Stomach smooth muscle (tissue), 2 donors: ENCODE measurements around the gene KCNJ12.
"Not testable (repeated sequence)": the region's sequence is repeated elsewhere in the genome, so short reads cannot be mapped to it uniquely, and the experiment has no call there.

Experiments
- H3K27ac ChIP-seq: one replicate; pipeline ENCODE4 v1.7.0; 2013; ENCODE audit warnings: mild to moderate bottlenecking, low read length, inconsistent platforms
- H3K27me3 ChIP-seq, 2 donors: one replicate each; pipeline ENCODE4 v1.7.0; 2013; ENCODE audit warnings: low read length in 2 of 2; ENCODE audit not compliant: insufficient read depth in 2 of 2, control insufficient read depth in 1 of 2
- H3K36me3 ChIP-seq, 2 donors: one replicate each; pipeline ENCODE4 v1.7.0; 2013; ENCODE audit warnings: low read length in 2 of 2; ENCODE audit not compliant: control insufficient read depth in 2 of 2, insufficient read depth in 2 of 2
- H3K4me1 ChIP-seq: one replicate; pipeline ENCODE4 v1.7.0; 2013; ENCODE audit warnings: low read length; ENCODE audit not compliant: control insufficient read depth, insufficient read depth
- H3K4me3 ChIP-seq, 2 donors: one replicate each; pipeline ENCODE4 v1.7.0; 2013; ENCODE audit warnings: low read length in 2 of 2
- H3K9ac ChIP-seq, 2 donors: one replicate each; pipeline ENCODE4 v1.7.0; 2013; ENCODE audit warnings: low read length in 2 of 2, mild to moderate bottlenecking in 1 of 2
- H3K9me3 ChIP-seq, 2 donors: one replicate each; pipeline ENCODE4 v1.7.0; 2013; ENCODE audit warnings: low read length in 2 of 2; ENCODE audit not compliant: control insufficient read depth in 2 of 2
- donor health status: healthy.
- donor health status: Pancreatic carcinoma.

The KCNJ12 gene

DNA sequence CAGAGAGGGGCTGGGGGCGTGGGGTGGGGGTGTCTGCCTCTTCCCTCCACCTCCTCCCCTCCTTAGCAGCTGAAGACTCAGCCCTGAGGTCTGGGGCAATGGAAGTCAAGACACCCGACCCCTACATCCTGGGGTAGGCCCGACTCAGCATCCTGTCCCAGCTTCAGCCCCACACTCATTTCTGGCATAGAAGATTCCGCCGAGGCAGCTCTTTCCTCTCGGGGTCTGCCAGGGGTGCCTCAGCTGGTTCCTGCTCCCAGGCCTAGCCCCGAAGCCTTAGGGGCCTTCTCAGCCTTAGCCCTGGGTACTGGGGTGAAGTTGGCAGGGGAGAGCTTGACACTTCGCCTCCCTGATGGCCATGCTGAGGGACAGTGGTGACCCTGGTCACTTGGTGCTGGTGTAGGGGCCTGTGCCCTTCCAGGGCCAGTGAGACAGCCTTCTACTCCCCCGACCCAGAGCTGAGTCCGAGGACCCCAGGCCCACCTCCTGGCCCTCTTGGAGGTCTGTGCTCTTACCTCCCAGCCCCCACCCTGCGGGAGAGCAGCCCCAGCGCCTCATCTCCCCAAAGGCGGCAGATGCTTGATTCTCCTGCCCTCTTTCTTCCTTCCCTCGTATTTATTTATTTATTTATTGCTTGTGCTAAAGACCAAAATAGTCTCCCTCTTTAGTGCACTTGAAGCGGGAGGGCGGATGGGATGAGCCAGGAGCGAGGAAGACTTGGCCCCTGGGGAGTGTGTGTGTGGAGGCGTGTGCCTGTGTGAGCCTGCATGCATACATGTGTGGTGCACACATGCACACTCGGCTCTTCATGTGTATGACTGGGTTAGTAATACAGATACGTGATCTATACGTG is 42.5 kb downstream of the KCNJ12 start:
- H3K27ac ChIP-seq = no peak overlapping the region
- no peak overlapping the region for H3K4me3 ChIP-seq
- no peaks in the 10 kb centered on the region for H3K9me3 ChIP-seq
- H3K36me3 ChIP-seq = no peaks in the 10 kb centered on the region
- H3K9ac ChIP-seq = no peak overlapping the region
- no peaks in the 10 kb centered on the region for H3K27me3 ChIP-seq
- H3K4me1 ChIP-seq = peaks cover 2% of the 10 kb centered on the region

DNA sequence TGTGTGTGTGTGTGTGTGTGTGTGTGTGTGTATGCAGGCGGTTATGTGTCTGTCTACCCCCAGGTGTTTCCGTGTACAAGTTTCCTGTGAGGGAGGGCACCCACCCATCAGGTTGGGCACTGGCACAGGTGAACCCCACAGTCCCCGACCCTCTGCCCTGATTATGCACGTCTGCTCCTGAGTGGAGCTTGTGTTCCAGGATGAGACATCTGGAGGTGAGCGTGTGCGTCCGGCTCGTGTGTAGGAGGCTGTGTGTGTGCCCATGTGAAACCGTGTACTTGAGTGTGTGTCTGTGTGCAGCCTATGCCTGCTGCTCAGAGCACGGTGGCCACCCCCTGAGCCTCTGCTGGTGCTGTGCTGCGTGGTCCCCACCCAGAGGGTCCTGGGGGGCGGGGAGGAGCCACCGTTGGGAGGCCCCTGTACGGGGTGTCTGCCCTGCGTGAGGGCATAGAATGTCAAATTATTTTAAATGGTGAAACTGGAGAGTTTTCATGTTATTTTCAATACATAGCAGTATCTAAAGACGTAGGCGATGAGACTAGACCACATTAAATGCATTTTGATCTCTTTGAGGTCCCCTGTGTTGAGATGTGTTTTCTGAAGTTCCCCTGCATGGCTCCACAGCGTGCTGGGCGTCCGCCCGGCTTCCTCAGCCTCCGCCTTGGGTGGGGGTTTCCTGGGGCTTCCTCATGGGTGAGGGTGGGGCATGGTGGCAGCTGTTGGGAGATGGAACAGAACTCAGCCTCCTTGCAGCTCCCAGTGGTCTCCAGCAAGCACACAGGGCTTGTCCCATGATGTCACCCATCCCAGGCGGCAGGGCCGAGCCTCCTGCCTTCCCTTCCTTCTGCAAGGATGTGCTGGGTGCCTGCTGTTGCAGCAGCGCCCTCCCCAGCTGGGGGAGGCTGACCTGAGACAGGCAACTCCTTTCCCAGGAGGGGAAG is 43.4 kb downstream of the KCNJ12 start:
- Histone ChIP-seq H3K27me3 (no peaks in the 10 kb centered on the region), H3K4me1 (peaks cover 2% of the 10 kb centered on the region), H3K9me3 (no peaks in the 10 kb centered on the region), H3K4me3 (no peak overlapping the region), H3K9ac (no peak overlapping the region), H3K27ac (no peak overlapping the region), H3K36me3 (no peaks in the 10 kb centered on the region)

DNA sequence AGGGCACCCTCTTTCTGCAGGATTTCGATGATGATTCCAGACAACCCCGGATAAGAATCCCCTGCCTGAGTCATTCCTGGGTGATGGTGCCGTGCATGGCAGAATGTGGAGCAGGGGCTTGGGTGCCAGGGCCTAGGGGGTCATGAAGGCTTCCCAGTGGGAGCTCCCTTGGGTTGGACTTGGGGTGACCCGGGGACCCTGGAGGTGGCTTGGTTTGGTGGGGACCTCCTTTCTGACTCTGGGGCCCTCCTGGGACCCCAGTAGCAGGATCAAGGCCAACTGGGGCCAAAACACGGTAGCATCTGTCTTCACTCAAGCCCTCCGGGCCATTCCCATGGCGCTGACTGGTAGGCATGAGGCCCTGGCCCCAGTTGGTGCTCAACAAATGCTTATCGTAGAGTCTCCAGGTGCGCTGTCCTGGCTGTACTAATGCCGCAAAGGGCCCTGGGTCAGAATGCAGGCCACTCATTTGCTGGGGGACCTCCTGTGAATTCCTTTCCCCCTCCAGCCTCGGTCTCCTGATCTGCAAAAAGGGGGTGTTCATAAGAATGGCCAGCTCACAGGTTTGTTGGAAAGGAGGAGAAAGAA is 44.4 kb downstream of the KCNJ12 start:
- H3K9ac ChIP-seq, H3K27ac ChIP-seq, H3K4me1 ChIP-seq, H3K36me3 ChIP-seq, H3K9me3 ChIP-seq, H3K27me3 ChIP-seq, H3K4me3 ChIP-seq: not testable (repeated sequence)

DNA sequence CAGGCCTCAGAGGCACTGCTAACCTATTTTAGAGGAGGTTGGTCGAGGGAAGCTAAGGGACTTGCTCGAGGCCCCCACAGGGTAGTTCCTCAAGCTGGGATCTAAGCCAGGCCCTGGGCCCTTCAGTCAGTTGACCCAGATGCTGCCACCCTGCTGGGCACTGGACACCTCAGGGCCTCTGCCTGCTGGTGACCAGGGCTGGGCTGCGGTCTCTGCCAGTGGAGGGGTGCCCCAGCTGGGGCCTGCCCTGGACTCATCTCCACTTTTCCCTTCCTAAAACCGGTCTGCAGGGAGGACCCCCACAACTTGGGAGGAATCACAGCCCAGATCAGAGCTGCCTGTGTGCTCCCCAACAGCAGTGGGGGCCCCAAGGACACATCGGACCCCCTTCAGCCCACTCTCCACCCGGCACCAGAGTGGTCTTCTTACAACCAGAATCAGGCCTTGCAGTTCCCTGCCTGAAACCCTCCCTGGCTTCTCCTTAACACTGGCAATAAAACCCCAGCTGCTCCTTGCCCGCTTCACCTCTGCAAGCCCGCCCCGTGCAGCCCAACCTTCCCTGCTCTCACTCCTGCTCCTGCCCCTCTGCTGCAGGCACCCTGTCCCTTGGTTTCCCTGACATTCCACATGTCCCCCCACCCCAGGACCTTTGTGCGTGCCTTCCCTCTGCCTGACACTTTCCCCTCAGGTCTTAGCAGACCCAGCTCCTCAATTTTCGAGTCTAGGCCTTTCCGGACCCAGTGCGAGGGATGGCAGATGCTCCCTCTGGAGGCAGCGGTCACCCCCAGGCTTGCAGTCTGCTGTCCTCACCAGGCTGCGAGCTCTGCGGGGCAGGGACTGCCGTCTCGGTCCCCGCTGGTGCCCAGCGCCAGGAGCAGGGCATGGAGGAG is 45.5 kb downstream of the KCNJ12 start:
- H3K27me3 ChIP-seq, H3K27ac ChIP-seq, H3K4me1 ChIP-seq, H3K4me3 ChIP-seq, H3K9me3 ChIP-seq, H3K9ac ChIP-seq, H3K36me3 ChIP-seq: not testable (repeated sequence)

DNA sequence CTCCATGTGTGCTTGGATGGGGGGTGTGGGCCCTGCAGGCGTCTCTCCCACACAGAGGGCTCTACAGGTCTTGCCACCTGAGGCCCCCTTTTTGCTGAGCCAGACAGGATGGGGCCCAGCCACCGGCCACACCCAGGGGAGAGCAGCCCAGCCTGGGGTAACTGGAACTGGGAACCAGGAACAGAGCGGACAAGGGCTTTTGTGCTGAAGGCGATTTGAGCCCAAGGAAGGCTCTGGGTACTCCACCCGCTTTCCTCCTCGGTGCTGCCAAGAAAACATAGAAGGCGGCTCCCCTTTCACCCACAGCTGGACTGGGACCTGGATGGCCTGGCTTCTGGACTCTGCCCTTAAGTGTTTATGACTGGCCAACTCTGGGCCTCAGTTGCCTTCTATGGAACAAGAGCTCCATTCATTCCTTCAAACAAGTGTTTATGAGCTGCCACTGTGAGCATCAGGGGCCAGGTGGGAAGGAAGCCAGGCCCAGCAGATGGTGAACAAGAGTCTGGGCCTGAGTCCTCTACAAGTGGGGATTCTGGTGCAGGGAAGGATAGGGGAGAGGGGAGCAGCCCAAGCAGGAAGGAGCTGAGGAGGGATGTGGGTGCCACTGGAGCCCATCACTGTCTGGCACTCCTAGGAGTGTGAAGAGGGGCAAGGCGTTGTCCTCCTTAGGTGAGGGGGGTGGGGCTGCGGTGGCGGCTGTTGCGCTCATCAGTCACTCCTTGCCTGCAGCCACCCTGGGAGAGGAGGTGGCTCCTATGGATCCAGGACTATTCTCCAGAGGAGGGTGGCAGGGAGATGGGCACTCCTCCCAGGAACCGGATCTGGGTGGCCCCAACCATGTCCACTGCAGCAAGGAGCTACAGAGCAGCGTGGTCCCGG is 46.4 kb downstream of the KCNJ12 start:
- H3K36me3 ChIP-seq = not testable (repeated sequence)

DNA sequence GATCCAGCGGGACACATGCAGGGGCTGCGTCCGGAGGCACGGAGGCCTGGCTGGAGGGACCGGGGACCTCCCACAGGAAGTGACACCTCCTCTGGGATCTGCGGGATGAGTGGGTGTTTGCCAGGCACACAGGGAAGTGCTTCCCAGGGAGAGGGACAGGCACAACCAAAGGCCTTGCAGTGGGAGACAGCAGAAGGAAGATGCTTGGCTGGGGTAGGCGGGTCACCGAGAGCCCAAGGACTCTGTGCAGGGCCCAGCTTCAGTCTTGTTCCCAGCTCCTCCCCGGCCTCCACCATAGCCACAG is 47.0 kb downstream of the KCNJ12 start:
- not testable (repeated sequence) for H3K36me3 ChIP-seq, H3K4me1 ChIP-seq, H3K9ac ChIP-seq, H3K9me3 ChIP-seq, H3K27ac ChIP-seq, H3K4me3 ChIP-seq, H3K27me3 ChIP-seq

More for the DNA sequence above, 46.4 kb downstream of the KCNJ12 start:
- H3K27me3 ChIP-seq, H3K9ac ChIP-seq, H3K27ac ChIP-seq, H3K9me3 ChIP-seq, H3K4me1 ChIP-seq, H3K4me3 ChIP-seq: not testable (repeated sequence)

DNA sequence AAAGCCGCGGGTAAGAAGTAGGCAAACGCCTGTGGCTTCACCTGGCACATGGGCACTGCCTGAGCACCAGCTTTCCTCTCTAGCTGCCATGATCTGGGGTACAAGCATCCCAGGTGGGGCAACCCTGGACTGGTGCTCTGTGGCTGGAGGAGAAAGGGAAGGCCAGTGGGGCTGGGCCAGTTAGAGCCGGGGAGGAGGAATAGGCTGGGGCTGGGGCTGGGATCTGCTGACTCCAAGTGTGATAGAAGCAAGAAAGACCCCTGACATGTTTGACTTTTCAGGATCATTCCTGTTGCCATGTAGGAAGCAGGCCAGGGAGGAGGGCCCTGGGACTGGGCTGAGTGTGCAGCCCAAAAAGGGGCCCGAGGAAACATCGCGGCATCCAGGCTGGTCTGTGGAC is 48.5 kb downstream of the KCNJ12 start:
- not testable (repeated sequence) for H3K9ac ChIP-seq, H3K27me3 ChIP-seq, H3K27ac ChIP-seq, H3K36me3 ChIP-seq, H3K4me3 ChIP-seq, H3K4me1 ChIP-seq, H3K9me3 ChIP-seq

DNA sequence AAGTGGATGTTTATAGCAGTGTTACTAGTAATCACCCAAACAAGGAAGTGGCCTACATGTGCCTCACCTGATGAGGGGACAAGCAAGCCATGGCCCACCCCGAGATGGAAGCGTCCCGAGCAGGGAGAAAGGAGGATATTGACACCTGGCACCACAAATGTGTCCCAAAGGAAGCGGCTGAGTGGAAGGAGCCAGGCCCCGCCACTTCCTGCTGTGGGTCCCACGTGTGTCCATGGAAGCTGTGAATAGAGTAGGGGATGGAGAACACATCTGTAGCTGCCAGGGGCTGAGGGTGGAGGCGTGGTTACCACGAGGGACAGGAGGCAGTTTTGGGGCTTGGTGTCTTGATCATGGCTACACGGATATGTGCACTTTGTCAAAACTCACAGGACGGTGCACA is 49.2 kb downstream of the KCNJ12 start:
- Histone ChIP-seq H3K9me3 (no peaks in the 10 kb centered on the region), H3K36me3 (no peaks in the 10 kb centered on the region), H3K27ac (no peak overlapping the region), H3K9ac (no peak overlapping the region), H3K4me1 (peaks cover 2% of the 10 kb centered on the region), H3K4me3 (no peak overlapping the region), H3K27me3 (no peaks in the 10 kb centered on the region)

DNA sequence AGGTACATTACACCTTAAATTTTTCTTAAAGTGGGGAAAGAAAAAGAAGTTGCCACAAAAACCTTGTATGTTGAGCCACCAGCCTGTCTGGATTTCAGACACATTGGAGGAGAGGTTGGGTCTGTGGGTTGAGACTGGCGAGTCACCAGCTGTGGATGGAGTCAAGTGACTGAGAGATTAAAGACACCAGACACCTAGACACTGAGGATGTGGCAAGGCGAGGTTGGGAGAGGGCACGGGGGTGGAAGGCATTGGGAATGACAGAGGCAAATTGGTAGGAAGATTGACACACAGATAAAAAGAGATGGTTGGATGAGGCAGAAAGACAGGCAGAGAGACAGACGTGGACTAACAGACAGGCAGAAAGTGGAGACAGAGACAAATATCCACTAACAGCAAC is 49.6 kb downstream of the KCNJ12 start:
- Histone ChIP-seq H3K9me3 (no peaks in the 10 kb centered on the region), H3K27ac (no peak overlapping the region), H3K9ac (no peak overlapping the region), H3K36me3 (no peaks in the 10 kb centered on the region), H3K4me3 (no peak overlapping the region), H3K4me1 (peaks cover 2% of the 10 kb centered on the region), H3K27me3 (no peaks in the 10 kb centered on the region)
